ENCODE results near the gene TPRKB.
A peak's percentile ranks its signal among the peaks of the same experiment; 100 is the strongest.
"Not testable (repeated sequence)": the region's sequence is repeated elsewhere in the genome, so short reads cannot be mapped to it uniquely, and the experiment has no call there.

The TPRKB gene

DNA sequence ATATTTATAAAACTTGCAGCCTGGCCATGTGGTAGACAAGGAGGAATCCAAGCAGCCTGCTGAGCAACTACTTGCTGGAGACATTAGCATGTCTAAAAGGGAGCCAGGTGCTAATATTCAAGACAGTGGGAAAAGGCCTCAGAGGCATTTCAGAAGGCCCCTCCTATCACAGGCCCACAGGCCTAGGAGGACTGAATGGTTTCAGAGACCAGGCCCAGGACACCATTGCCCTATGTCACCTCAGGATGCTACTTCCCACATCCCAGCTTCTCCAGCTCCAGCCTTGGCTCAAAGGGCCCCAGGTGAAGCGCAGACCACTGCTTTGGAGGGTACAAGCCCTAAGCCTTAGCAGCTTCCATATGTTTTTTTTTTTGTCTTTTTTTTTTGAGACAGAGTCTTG is 39.0 kb downstream of the TPRKB start:
- peak; percentile 3 for DNase-seq

DNA sequence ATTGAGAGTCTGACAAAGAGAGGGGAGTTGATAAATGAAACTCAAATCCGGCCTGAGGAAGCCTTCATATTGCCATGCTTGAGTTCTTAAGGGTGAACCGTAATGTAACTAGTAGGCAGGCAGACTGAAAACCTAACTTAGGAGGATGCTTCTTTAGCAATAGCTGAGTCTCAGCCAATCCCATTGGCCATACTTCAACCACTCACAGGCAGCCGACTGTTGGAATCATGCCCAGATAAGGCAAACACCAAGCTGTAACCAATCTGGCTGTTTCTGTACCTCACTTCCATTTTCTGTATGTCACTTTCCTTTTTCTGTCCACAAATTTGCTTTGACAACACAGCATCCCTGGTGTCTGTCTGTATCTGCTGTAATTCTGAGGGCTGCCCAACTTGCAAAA is 39.5 kb downstream of the TPRKB start:
- peak; percentile 4 for DNase-seq

DNA sequence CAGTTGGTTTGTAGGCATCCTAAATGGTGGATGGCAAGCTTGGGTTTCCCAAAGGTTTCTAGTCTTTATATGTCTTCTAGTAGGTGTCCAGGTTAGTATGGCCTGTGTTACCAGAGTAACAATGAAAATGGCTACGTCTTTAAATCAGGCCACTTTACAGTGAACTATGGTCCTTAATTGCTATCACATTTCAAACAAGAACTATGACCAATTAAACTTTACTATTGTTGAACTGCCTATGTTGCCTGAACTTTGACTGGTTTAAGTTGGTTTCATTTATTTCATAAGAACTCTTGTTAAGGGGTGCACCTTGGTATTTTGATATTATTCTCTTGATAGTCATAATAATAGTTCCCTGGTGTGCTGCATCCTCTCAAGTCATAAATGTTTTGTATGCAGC is 40.2 kb downstream of the TPRKB start:
- not testable (repeated sequence) for DNase-seq

DNA sequence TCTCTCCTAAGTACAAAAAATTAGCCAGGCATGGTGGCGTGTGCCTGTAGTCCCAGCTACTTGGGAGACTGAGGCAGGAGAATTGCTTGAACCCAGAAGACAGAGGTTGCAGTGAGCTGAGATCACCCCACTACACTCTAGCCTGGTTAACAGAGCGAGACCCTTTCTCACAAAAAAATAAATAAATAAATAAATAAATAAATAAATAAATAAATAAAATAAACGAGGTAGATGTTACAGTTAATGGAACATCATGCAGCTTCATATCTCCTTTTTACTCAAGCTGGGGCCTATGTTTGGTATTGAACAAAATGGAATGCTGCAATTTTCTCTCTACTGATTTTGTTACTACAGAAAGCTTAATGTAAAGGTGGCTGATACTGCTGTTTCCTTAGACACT is 40.6 kb downstream of the TPRKB start:
- not testable (repeated sequence) for DNase-seq

DNA sequence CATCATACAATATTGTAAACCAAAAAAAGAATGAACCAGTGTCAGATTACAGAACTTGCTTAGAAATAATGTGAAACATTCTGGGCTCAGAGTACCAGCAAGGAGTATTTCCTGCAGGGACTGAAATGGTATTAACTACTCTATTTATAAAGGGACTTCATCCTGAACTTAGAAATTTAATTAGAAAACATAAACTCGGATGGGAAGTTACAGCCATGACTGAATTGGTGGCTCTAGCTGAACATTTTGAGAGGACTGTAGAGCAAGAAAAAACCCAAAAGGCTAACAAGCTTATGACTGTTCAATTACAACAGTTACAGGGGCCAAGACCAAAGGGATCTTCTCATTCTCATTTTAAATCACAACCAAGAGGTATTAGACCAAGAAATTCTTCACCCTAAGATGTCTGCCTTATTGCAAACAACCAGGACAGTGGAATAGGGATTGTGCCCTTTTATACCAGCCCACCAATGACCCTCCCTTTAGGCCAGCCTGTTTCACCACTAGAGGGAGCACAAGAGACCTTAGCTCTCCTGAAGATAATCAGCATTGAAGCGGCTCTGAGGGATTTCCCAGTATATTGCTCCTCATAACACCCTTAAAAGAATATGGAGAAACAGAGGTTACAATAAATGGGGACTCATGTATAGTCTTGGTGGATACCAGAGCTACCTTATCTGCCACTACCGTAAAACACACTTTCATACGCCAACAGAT is 46.6 kb downstream of the TPRKB start:
- DNase-seq, result not testable (repeated sequence)

DNA sequence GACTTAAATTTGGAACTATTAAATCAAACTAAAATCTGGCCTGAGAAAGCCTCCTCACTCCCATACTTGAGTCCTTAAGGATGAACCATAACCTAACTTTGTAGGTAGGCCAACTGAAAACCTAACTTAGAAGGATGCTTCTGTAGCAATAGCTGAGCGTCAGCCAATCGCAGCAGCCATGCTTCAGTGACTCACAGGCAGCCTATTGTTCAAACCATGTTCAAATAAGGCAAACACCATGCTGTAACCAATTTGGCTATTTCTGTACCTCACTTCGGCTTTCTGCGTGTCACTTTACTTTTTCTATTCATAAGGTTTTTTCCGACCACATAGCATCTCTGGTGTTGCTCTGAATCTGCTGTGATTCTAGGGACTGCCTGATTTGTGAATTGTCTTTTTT is 48.7 kb downstream of the TPRKB start:
- not testable (repeated sequence) for DNase-seq

DNA sequence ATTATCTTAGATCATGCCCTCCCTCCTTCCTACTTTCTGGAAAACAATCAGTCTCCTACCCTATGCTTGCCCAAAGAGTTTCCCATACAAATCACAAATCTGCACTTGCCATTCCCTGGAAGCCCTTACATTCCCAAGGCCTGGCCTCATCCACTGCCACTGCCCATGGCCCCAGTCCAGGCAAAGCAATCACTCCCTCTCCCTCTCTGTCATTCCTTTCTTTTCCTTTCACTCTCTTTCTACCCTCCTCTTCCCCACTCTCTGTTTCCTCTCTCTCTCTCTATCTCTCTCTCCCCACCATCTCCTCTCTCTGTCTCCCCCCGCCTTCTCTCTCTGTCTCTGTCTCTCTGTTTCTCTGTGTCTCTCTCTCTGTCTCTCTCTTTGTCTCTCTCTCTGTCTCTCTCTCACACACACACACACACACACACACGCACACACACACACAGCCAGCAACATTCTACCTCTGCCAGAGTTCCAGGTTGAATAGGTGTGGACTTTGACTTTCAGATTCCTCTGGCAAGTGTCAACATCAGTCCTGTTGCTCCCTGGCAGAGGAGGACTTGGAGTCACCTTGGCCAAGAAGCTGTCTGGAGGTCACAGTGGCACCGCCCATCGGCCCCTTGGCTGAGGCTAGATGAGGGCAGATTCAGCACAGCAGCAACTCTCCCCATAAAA is 51.2 kb downstream of the TPRKB start:
- no peak for DNase-seq

DNA sequence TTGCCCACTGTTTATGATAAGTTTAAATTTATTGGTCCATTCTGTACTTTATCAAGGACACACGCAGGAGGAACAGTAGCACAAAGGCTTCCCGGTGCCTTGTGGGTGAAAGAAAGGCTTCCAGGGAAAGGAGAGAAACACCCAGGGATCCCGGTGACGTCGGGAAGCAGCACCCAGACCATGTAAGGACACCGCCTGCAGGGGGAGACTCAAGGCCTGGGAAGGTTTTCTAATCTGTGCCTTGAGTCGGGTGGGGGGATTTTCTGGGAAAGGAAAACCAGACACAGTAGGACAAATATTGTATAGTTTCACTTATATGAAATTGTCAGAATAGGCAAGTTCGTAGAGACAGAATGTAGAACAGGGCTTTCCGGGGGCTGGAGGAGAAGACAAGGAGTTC is 52.2 kb downstream of the TPRKB start:
- not testable (repeated sequence) for DNase-seq

DNA sequence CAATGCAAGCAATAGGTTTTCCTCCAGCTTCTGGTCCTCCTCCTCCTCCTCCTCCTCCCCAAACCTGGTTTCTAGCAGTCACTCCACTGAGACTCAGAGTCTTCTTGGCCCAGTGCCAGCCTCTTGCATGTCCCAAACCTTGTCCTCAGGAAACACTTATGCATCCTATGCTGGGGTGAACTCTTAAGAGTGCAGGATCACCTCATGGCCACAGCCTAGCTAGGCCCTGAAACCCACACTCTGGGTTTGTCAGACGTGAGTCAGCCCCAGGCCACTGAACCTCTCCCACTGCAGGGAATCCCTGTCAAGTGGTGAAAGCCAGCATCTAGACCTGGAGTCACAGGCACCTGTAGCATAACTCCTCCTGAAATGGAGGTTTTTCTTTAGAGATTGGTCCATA is 52.8 kb downstream of the TPRKB start:
- not testable (repeated sequence) for DNase-seq

DNA sequence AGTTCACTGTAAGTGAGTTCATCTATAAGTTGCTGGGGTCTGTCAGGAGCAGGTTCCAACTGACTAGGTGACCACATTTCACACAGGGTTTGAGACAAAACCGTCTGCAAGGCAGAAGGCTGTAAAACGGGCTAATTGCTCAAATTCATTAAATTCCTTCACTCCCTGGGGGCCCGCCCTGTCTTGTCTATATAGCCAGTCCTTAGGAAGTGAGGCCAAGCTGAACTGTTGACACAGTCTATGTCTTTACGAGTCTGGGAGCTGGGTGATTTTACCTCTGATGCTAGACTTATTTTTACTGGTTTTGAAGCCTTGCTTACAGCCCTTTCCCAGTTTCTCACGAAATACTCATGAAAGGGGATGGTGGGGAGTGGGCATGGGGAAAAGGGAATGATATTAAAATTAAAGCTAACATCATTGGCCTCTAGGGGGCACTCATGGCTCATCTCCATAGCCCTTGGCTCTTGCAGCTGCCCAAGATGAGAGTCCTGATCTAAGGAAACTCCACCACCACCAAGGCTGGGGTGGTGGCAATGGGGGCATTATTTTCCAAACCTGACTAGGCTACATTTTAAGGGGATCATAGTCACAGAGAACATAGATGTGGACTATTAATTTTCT is 57.1 kb downstream of the TPRKB start:
- peak; percentile 65 for DNase-seq
